ENCODE results near the gene TIMP1.

The TIMP1 gene

DNA sequence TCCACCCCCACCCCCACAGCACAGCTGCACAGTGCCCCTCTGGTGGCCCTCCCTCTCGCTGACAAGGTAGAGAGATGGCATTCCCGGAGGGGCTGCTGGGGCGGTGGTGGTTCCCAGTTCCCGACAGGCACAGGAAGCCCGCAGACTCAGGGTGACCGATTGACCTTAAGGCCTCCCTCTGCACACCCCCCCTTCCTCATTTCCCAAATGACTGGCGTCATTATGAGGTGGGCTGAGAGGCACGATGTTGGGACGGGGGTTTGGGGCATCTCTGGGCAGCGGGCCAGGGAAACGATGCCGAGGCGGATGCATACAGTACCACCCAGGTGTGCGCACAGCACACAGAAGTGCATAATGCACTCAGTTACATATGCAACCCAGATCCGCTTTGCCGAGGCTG, 3.5 kb upstream of the TIMP1 start:
- H3K4me2 ChIP-seq (ENCODE audit: low read length): no peak overlapping the region
- no peaks in the 10 kb centered on the region for H3K27me3 ChIP-seq (ENCODE audit: insufficient read depth, low read length)
- H3F3A ChIP-seq (ENCODE audit: insufficient read depth, low read length): no peaks in the 10 kb centered on the region
- H3K79me2 ChIP-seq (ENCODE audit: insufficient read depth, low read length): no peaks in the 10 kb centered on the region
- H3K9me3 ChIP-seq (ENCODE audit: low read length): no peaks in the 10 kb centered on the region
- H3K27ac ChIP-seq (ENCODE audit: low read depth, low read length, poor library complexity, severe bottlenecking): no peak overlapping the region
- no peak overlapping the region for H2AFZ ChIP-seq (ENCODE audit: low read length)
- H4K20me1 ChIP-seq (ENCODE audit: insufficient read depth, low read length): no peaks in the 10 kb centered on the region
- no peak for TF ChIP-seq EZH2 (IDR thresholded peaks at IDR 0.05; ENCODE audit: borderline replicate concordance, low read length)
- TF ChIP-seq, protein P1, sequence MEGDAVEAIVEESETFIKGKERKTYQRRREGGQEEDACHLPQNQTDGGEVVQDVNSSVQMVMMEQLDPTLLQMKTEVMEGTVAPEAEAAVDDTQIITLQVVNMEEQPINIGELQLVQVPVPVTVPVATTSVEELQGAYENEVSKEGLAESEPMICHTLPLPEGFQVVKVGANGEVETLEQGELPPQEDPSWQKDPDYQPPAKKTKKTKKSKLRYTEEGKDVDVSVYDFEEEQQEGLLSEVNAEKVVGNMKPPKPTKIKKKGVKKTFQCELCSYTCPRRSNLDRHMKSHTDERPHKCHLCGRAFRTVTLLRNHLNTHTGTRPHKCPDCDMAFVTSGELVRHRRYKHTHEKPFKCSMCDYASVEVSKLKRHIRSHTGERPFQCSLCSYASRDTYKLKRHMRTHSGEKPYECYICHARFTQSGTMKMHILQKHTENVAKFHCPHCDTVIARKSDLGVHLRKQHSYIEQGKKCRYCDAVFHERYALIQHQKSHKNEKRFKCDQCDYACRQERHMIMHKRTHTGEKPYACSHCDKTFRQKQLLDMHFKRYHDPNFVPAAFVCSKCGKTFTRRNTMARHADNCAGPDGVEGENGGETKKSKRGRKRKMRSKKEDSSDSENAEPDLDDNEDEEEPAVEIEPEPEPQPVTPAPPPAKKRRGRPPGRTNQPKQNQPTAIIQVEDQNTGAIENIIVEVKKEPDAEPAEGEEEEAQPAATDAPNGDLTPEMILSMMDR (IDR thresholded peaks at IDR 0.05; ENCODE audit: low read length): no peak
- H3K9me2 ChIP-seq (ENCODE audit: low read depth, low read length): no peaks in the 10 kb centered on the region
- no peak overlapping the region for H3K4me3 ChIP-seq (ENCODE audit: low read depth, low read length, poor library complexity, severe bottlenecking)
- no peaks in the 10 kb centered on the region for H3K4me1 ChIP-seq (ENCODE audit: insufficient read depth, low read length, severe bottlenecking)
- no peaks in the 10 kb centered on the region for H3K36me3 ChIP-seq (ENCODE audit: insufficient read depth, low read length)
- no peak overlapping the region for H3K9ac ChIP-seq (ENCODE audit: low read length)

DNA sequence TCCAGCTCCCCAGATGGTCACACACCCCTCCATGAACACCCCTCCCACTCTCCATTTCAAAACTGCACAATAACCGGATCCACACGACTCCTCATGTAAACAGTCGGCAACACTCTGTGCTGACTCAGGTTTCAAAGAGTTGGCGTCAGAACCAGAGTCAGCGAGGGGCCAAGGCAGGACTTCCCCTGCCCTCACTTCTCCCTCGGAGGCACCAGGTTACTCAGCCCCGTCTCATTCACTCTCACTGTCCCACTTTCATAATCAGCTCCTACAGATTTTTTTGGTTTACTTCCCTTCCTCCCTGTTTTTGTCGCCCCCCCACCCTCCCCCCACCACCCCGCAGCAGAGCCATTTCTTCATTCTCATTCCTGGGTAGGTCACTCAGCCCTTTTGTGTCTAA, 2.7 kb upstream of the TIMP1 start:
- no peaks in the 10 kb centered on the region for H3K27me3 ChIP-seq (ENCODE audit: insufficient read depth, low read length)
- H3K4me2 ChIP-seq (ENCODE audit: low read length): no peak overlapping the region
- H3K9me2 ChIP-seq (ENCODE audit: low read depth, low read length): no peaks in the 10 kb centered on the region
- no peaks in the 10 kb centered on the region for H3F3A ChIP-seq (ENCODE audit: insufficient read depth, low read length)
- H4K20me1 ChIP-seq (ENCODE audit: insufficient read depth, low read length): no peaks in the 10 kb centered on the region
- H2AFZ ChIP-seq (ENCODE audit: low read length): no peak overlapping the region
- H3K36me3 ChIP-seq (ENCODE audit: insufficient read depth, low read length): no peaks in the 10 kb centered on the region
- H3K4me1 ChIP-seq (ENCODE audit: insufficient read depth, low read length, severe bottlenecking): no peaks in the 10 kb centered on the region
- H3K27ac ChIP-seq (ENCODE audit: low read depth, low read length, poor library complexity, severe bottlenecking): no peak overlapping the region
- no peak overlapping the region for H3K9ac ChIP-seq (ENCODE audit: low read length)
- no peak overlapping the region for H3K4me3 ChIP-seq (ENCODE audit: low read depth, low read length, poor library complexity, severe bottlenecking)
- H3K79me2 ChIP-seq (ENCODE audit: insufficient read depth, low read length): no peaks in the 10 kb centered on the region
- TF ChIP-seq, protein P1 (IDR thresholded peaks at IDR 0.05; ENCODE audit: low read length): no peak
- no peak for TF ChIP-seq EZH2 (IDR thresholded peaks at IDR 0.05; ENCODE audit: borderline replicate concordance, low read length)
- no peaks in the 10 kb centered on the region for H3K9me3 ChIP-seq (ENCODE audit: low read length)

DNA sequence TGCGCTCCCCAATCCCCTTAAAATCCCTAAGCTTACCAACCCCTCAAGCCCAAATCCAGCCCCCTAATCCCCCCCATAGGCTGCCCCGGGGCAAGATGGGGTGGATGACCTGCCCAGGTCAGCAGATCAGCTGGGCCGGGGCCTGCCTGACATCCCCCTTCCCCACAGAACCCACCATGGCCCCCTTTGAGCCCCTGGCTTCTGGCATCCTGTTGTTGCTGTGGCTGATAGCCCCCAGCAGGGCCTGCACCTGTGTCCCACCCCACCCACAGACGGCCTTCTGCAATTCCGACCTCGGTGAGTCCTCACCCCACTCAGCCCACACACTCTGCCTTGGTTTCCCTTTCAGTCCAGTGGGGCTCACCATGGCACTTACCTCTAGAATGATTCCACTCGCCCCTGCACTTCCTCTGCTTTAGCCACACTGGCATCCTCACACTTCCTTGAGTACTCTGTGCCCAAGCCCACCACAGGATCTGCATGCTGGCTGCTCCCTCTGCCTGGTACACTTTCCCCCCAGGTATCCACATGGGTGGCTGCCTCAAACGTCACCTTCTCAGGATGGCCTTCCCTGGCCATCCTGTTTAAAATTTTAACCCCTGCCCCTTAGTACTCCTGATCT, 1.1 kb downstream of the TIMP1 start:
- H3K27ac ChIP-seq (ENCODE audit: low read depth, low read length, poor library complexity, severe bottlenecking): no peak overlapping the region
- H3K27me3 ChIP-seq (ENCODE audit: insufficient read depth, low read length): no peaks in the 10 kb centered on the region
- no peaks in the 10 kb centered on the region for H4K20me1 ChIP-seq (ENCODE audit: insufficient read depth, low read length)
- H3K79me2 ChIP-seq (ENCODE audit: insufficient read depth, low read length): no peaks in the 10 kb centered on the region
- no peak overlapping the region for H3K9ac ChIP-seq (ENCODE audit: low read length)
- no peak for TF ChIP-seq EZH2 (IDR thresholded peaks at IDR 0.05; ENCODE audit: borderline replicate concordance, low read length)
- TF ChIP-seq, protein P1 (IDR thresholded peaks at IDR 0.05; ENCODE audit: low read length): no peak
- H3F3A ChIP-seq (ENCODE audit: insufficient read depth, low read length): no peaks in the 10 kb centered on the region
- H3K4me2 ChIP-seq (ENCODE audit: low read length): no peak overlapping the region
- H3K9me3 ChIP-seq (ENCODE audit: low read length): no peaks in the 10 kb centered on the region
- no peaks in the 10 kb centered on the region for H3K36me3 ChIP-seq (ENCODE audit: insufficient read depth, low read length)
- no peaks in the 10 kb centered on the region for H3K4me1 ChIP-seq (ENCODE audit: insufficient read depth, low read length, severe bottlenecking)
- no peak overlapping the region for H2AFZ ChIP-seq (ENCODE audit: low read length)
- H3K9me2 ChIP-seq (ENCODE audit: low read depth, low read length): no peaks in the 10 kb centered on the region
- no peak overlapping the region for H3K4me3 ChIP-seq (ENCODE audit: low read depth, low read length, poor library complexity, severe bottlenecking)
